Measurements from ENCODE around the gene ADGRL3. TPM values are rescaled to one million over a fixed set of nuclear protein-coding genes. Genes with fewer than 3 reads are reported as not detected.
"Not testable (repeated sequence)": the region's sequence is repeated elsewhere in the genome, so short reads cannot be mapped to it uniquely, and the experiment has no call there.

The ADGRL3 gene
- polyA plus RNA-seq, 1 experiment, result 0.35 TPM

- no peak for DNase-seq (ENCODE audit: low read depth, low spot score)
- no peak overlapping the region for H3K4me3 ChIP-seq (ENCODE audit: low read depth, low read length)
- ChIA-PET POLR2A (no interaction called here), CTCF (no interaction called here)
- TF ChIP-seq CTCF (IDR thresholded peaks at IDR 0.05; ENCODE audit: low read depth, low read length), result no peak
- no peaks in the 10 kb centered on the region for H3K27me3 ChIP-seq (ENCODE audit: control insufficient read depth, insufficient read depth, low read length)
- no peaks in the 10 kb centered on the region for H3K9me3 ChIP-seq (ENCODE audit: control insufficient read depth, insufficient read depth, low read length)
- no peak overlapping the region for H3K27ac ChIP-seq (ENCODE audit: low read depth, low read length)
Measured at GRCh38 chr4:61500883-61501282, 300.8 kb downstream of the ADGRL3 start.

GRCh38 chr4:61501812-61502211 lies 301.7 kb downstream of the ADGRL3 start:
- H3K27me3 ChIP-seq (ENCODE audit: control insufficient read depth, insufficient read depth, low read length), result no peaks in the 10 kb centered on the region
- ChIA-PET POLR2A (no interaction called here), CTCF (no interaction called here)
- H3K9me3 ChIP-seq (ENCODE audit: control insufficient read depth, insufficient read depth, low read length), result no peaks in the 10 kb centered on the region
- no peak overlapping the region for H3K27ac ChIP-seq (ENCODE audit: low read depth, low read length)
- H3K4me3 ChIP-seq (ENCODE audit: low read depth, low read length), result no peak overlapping the region
- DNase-seq (ENCODE audit: low read depth, low spot score), result no peak
- no peak for TF ChIP-seq CTCF (IDR thresholded peaks at IDR 0.05; ENCODE audit: low read depth, low read length)

GRCh38 chr4:61505773-61506685 lies 305.9 kb downstream of the ADGRL3 start:
- no peak for DNase-seq (ENCODE audit: low read depth, low spot score)
- no peaks in the 10 kb centered on the region for H3K27me3 ChIP-seq (ENCODE audit: control insufficient read depth, insufficient read depth, low read length)
- no peak overlapping the region for H3K4me3 ChIP-seq (ENCODE audit: low read depth, low read length)
- H3K9me3 ChIP-seq (ENCODE audit: control insufficient read depth, insufficient read depth, low read length), result no peaks in the 10 kb centered on the region
- POLR2A ChIA-PET, result no interaction called here
- CTCF ChIA-PET, result no interaction called here
- H3K27ac ChIP-seq (ENCODE audit: low read depth, low read length), result no peak overlapping the region
- no peak for TF ChIP-seq CTCF (IDR thresholded peaks at IDR 0.05; ENCODE audit: low read depth, low read length)

GRCh38 chr4:61507091-61507490 lies 307.0 kb downstream of the ADGRL3 start:
- Histone ChIP-seq H3K27me3 (ENCODE audit: control insufficient read depth, insufficient read depth, low read length) (no peaks in the 10 kb centered on the region), H3K27ac (ENCODE audit: low read depth, low read length) (no peak overlapping the region), H3K9me3 (ENCODE audit: control insufficient read depth, insufficient read depth, low read length) (no peaks in the 10 kb centered on the region), H3K4me3 (ENCODE audit: low read depth, low read length) (no peak overlapping the region)
- DNase-seq (ENCODE audit: low read depth, low spot score), result no peak
- no peak for TF ChIP-seq CTCF (IDR thresholded peaks at IDR 0.05; ENCODE audit: low read depth, low read length)
- CTCF ChIA-PET, result no interaction called here
- POLR2A ChIA-PET, result no interaction called here

DNA sequence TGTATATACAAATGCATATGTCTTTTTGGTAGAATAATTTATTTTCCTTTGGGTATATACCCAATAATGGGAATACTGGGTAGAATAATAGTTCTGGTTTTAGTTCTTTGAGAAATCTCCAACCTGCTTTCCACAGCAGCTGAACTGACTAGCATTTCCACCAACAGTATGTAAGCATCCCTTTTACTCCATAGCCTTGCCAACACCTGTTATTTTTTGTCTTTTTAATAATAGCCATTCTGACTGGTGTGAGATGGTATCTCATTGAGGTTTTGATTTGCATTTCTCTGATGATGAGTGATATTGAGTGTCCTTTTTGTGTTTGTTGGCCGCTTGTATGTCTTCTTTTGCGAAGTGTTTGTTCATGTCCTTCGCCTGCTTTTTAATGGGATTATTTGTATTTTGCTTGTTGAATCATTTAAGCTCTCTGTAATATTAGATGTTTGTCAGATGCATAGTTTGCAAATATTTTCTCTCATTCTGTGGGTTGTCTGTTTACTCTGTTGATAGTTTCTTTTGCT lies 309.7 kb downstream of the ADGRL3 start:
- CTCF ChIA-PET; POLR2A ChIA-PET; H3K27ac ChIP-seq (ENCODE audit: low read depth, low read length); DNase-seq (ENCODE audit: low read depth, low spot score); H3K9me3 ChIP-seq (ENCODE audit: control insufficient read depth, insufficient read depth, low read length); H3K27me3 ChIP-seq (ENCODE audit: control insufficient read depth, insufficient read depth, low read length); H3K4me3 ChIP-seq (ENCODE audit: low read depth, low read length): not testable (repeated sequence)
